HepG2 (cell line): ENCODE results near the gene NSUN6. TPM values are rescaled to one million over a fixed set of nuclear protein-coding genes. Genes with fewer than 3 reads are reported as not detected.

Experiments
- ATAC-seq: fragments of 200-7000 bp; cut with Tn5 transposase; 3 replicates; pipeline ENCODE4 v1.9.1; 2020; ENCODE audit warnings: mild to moderate bottlenecking, moderate library complexity
- BruUV-seq: library from RNA; stranded (reverse); fragments of 400-500 nt; replicated peaks from 2 replicates; lab custom pipeline; 2021; lab: Mats Ljungman, UMichigan
- CTCF ChIA-PET: fragments of 300-600 bp; formaldehyde crosslinking; extraction: SDS; loops from one replicate; lab custom pipeline; 2021; ENCODE audit warnings: low total read pairs, inconsistent platforms, low intra/inter-chr PET ratio; lab: Yijun Ruan, JAX
- POLR2A ChIA-PET: fragments of 350-600 bp; sonication (Branson Sonifier 250); formaldehyde crosslinking; loops from one replicate; lab custom pipeline; 2020; ENCODE audit warnings: antibody characterized with exemption, inconsistent platforms; lab: Yijun Ruan, JAX
- DNase-seq: peaks from one replicate; pipeline ENCODE4 v3.0.0-alpha.2; 2015; ENCODE audit warnings: low spot score
- FAIRE-seq: peaks from 3 replicates; lab custom pipeline; 2011; peaks lifted over from hg19 to GRCh38; lab: Jason Lieb, UNC
- H2AFZ ChIP-seq: one replicate; pipeline ENCODE4 v1.6.1; 2011; ENCODE audit warnings: low read length, inconsistent platforms
- H3K27ac ChIP-seq: fragments of 300-600 bp; 3 replicates; pipeline ENCODE4 v1.8.0; 2011; ENCODE audit warnings: mixed run types, mild to moderate bottlenecking, mixed read lengths, low read length, inconsistent platforms; ENCODE audit not compliant: insufficient read depth; ENCODE audit errors: extremely low read length
- H3K27me3 ChIP-seq, 2 experiments: fragments of 200-600 bp in 1 of 2; 2 replicates in 1 of 2; 3 replicates in 1 of 2; pipeline versions ENCODE4 v1.6.0 to v1.8.0; 2011; ENCODE audit warnings: low read length in 2 of 2, mild to moderate bottlenecking in 2 of 2, moderate library complexity in 2 of 2, inconsistent platforms in 1 of 2; ENCODE audit not compliant: insufficient read depth in 2 of 2, control insufficient read depth in 1 of 2
- H3K36me3 ChIP-seq, 2 experiments: fragments of 200-600 bp in 1 of 2; replicated peaks in 1 of 2; 2 replicates in 1 of 2; 3 replicates in 1 of 2; pipeline versions ENCODE4 v1.5.1 to v1.8.0; 2011; ENCODE audit warnings: low read length in 2 of 2, inconsistent platforms in 1 of 2; ENCODE audit not compliant: insufficient read depth in 2 of 2, control insufficient read depth in 1 of 2
- H3K4me1 ChIP-seq: 2 replicates; pipeline ENCODE4 v1.5.1; 2012; ENCODE audit warnings: low read length, inconsistent platforms; ENCODE audit not compliant: insufficient read depth
- H3K4me2 ChIP-seq: 2 replicates; pipeline ENCODE4 v1.6.0; 2011; ENCODE audit warnings: low read depth, low read length, inconsistent platforms
- H3K4me3 ChIP-seq, 3 experiments: fragments of 200-600 bp in 1 of 3; sonication (generic), shearing (Covaris generic) in 1 of 3; replicated peaks in 1 of 3; 2 replicates each; pipeline ENCODE4 v1.5.1; 2011 to 2016; ENCODE audit warnings: low read length in 3 of 3, inconsistent platforms in 2 of 3, low read depth in 2 of 3, mild to moderate bottlenecking in 2 of 3, control low read depth in 1 of 3, mixed read lengths in 1 of 3; ENCODE audit not compliant: insufficient read depth in 1 of 3
- H3K79me2 ChIP-seq: one replicate; pipeline ENCODE4 v1.6.1; 2011; ENCODE audit warnings: low read length, inconsistent platforms; ENCODE audit not compliant: insufficient read depth
- H3K9ac ChIP-seq: 2 replicates; pipeline ENCODE4 v1.6.0; 2011; ENCODE audit warnings: mild to moderate bottlenecking, low read depth, low read length, inconsistent platforms; ENCODE audit not compliant: insufficient read depth
- H3K9me3 ChIP-seq: 2 replicates; pipeline ENCODE4 v1.5.1; 2012; ENCODE audit warnings: mild to moderate bottlenecking, low read length
- H4K20me1 ChIP-seq: 2 replicates; pipeline ENCODE4 v1.6.0; 2011; ENCODE audit warnings: inconsistent platforms, mild to moderate bottlenecking, low read length, moderate library complexity; ENCODE audit not compliant: insufficient read depth
- ARHGAP35 ChIP-seq: sonication (generic); formaldehyde crosslinking; IDR thresholded peaks from 2 replicates; pipeline ENCODE4 v1.9.0; 2022; ENCODE audit warnings: mild to moderate bottlenecking, inconsistent platforms, moderate library complexity, missing genetic modification reagents, borderline replicate concordance
- FOSL2 ChIP-seq: sonication (generic); formaldehyde crosslinking; IDR thresholded peaks from 2 replicates; pipeline ENCODE4 v1.4.0; 2020; ENCODE audit warnings: missing genetic modification reagents
- LCORL ChIP-seq, 2 experiments: fragments of 450-650 bp in 1 of 2; sonication (generic) in 1 of 2; formaldehyde crosslinking in 1 of 2; IDR thresholded peaks; 2 replicates each; pipeline versions ENCODE4 v1.5.0 to v1.6.1; 2017 to 2020; ENCODE audit warnings: antibody characterized with exemption in 1 of 2, missing genetic modification reagents in 1 of 2
- MEIS1 ChIP-seq: sonication (generic); formaldehyde crosslinking; IDR thresholded peaks from 2 replicates; pipeline ENCODE4 v1.9.0; 2021; ENCODE audit warnings: mild to moderate bottlenecking, missing genetic modification reagents, moderate library complexity, borderline replicate concordance
- NFIC ChIP-seq: IDR thresholded peaks from 2 replicates; pipeline ENCODE4 v1.6.1; 2012; ENCODE audit warnings: mild to moderate bottlenecking, low read length, inconsistent platforms
- SMAD3 ChIP-seq: sonication (generic); formaldehyde crosslinking; IDR thresholded peaks from 2 replicates; pipeline ENCODE4 v1.4.0; 2020; ENCODE audit warnings: missing genetic modification reagents
- SUZ12 ChIP-seq: fragments of 150-350 bp; IDR thresholded peaks from 2 replicates; pipeline ENCODE4 v1.6.1; 2014; ENCODE audit warnings: low read depth, low read length
- ZFX ChIP-seq: sonication (generic); formaldehyde crosslinking; IDR thresholded peaks from 2 replicates; pipeline ENCODE4 v1.4.0; 2020; ENCODE audit warnings: mild to moderate bottlenecking, low read depth, missing genetic modification reagents, moderate library complexity
- WGBS: methylation state at CpG from one replicate; pipeline ENCODE4 v1.1.6; 2017; ENCODE audit warnings: low lambda C conversion rate; 5-methylcytosine and 5-hydroxymethylcytosine counted together
- in situ Hi-C: cut with HindIII; loops from 2 replicates; pipeline ENCODE4 v1.10.0; 2017; ENCODE audit warnings: low pct_unique_long_range_greater_than_20kb; ENCODE audit not compliant: extremely low pct_ligation_motif_present
- intact Hi-C: fragments of 100-400 bp; cut with micrococcal nuclease; formaldehyde crosslinking; loops from one replicate; pipeline ENCODE4 v1.10.0; 2022; ENCODE audit not compliant: unreplicated experiment
- polyA plus RNA-seq, 8 experiments: library from polyadenylated mRNA; depleted of rRNA in 3 of 8; stranded (reverse) in 7 of 8; unstranded in 1 of 8; fragments of >200 nt; fragmentation: Illumina TruSeq in 4 of 8; extraction: Trizol in 4 of 8; gene quantifications; 2 replicates each; pipeline versions ENCODE4 v1.2.1 to v1.2.3, GENCODE V29; 2011 to 2016; ENCODE audit warnings: low read depth in 4 of 8, missing spikeins in 1 of 8, mixed read lengths in 1 of 8; ENCODE audit not compliant: insufficient read depth in 1 of 8
- total RNA-seq, 5 experiments: library from RNA; depleted of rRNA; stranded (reverse); fragments of >200 nt; fragmentation: Illumina TruSeq; extraction: Trizol; gene quantifications; 2 replicates each; pipeline ENCODE4 v1.2.3, GENCODE V29; 2016; ENCODE audit warnings: low read depth in 1 of 5
- TF ChIP-seq, protein P1 (sequence below): IDR thresholded peaks from 2 replicates; pipeline ENCODE4 v1.6.1; 2016; ENCODE audit warnings: missing compliant biosample characterization, missing genetic modification reagents, borderline replicate concordance

Gene NSUN6
- total and polyA plus RNA-seq, 2 of the 13 experiments (the other 11 are each of a cell fraction or from before 2014, with no cell fraction given): 17.2 to 19.3 TPM

DNA sequence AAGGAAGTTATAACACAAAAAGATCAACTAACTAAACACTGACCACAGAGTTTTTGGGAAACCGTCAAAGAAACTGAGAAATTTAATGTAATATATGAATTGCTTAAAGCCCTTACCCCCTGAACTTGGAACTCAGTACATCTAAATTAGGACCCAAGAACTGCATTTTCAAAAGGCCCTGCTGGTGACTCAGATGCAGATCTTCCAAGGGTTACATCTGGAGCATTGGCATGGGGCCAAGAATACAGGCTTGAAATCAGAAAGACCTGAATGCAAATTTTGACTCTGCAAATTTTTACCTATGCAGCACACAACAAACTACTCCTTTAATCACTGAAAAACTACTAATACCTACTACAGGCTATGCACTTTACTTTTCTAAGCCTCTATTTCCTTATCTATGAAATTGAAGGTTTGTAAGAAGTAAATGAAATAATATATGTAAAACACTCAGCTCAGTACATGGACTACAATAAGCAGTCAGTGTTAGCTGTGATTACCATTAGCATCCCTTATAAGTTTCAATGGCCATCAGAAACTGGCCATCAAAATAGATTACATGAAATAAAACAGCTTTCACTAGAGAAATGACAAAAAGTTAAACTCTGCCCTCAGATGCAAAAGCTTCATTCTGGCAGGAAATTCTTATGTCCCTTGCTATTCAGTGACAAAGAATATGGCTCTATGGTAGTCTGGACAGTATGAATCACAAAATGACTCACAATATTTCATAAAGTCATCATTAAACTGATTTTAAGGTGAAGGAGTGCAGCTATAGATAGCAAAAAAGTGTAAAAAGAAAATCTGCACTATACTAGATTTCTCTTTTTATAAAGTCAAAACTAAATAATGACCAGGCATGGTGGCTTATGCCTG, 43.6 kb downstream of the NSUN6 start:
- intact Hi-C loops: loop anchor here (10.0 kb wide), 1 partner anchor 1417 kb away; no protein-coding TSS in a partner anchor
- Histone ChIP-seq H3K9me3 (no peaks in the 10 kb centered on the region), H3K4me2 (no peak overlapping the region), H4K20me1 (no peaks in the 10 kb centered on the region), H3K36me3 (peaks cover 1 to 4% of the 10 kb centered on the region in 2 experiments; a peak in 3 of 5 replicates), H3K4me1 (peaks cover 63% of the 10 kb centered on the region), H3K27ac (no peak overlapping the region), H2AFZ (no peak overlapping the region), H3K79me2 (no peaks in the 10 kb centered on the region), H3K27me3 (no peaks in the 10 kb centered on the region), H3K9ac (no peak overlapping the region), H3K4me3 (no peak overlapping the region)
- no peak for FAIRE-seq
- DNase-seq: peak; percentile 37
- ATAC-seq: no peak
- TF ChIP-seq, protein P1, sequence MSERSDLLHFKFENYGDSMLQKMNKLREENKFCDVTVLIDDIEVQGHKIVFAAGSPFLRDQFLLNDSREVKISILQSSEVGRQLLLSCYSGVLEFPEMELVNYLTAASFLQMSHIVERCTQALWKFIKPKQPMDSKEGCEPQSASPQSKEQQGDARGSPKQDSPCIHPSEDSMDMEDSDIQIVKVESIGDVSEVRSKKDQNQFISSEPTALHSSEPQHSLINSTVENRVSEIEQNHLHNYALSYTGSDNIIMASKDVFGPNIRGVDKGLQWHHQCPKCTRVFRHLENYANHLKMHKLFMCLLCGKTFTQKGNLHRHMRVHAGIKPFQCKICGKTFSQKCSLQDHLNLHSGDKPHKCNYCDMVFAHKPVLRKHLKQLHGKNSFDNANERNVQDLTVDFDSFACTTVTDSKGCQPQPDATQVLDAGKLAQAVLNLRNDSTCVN: no peak
- TF ChIP-seq NFIC: peak; percentile 56; the same call in 1 of the 2 replicates
- TF ChIP-seq SMAD3 (CRISPR knock-in tag): no peak
- TF ChIP-seq SUZ12: no peak
- TF ChIP-seq FOSL2 (CRISPR knock-in tag): peak; percentile 52
- no peak for TF ChIP-seq ZFX (CRISPR knock-in tag)
- TF ChIP-seq MEIS1: no peak
- TF ChIP-seq LCORL (IDR thresholded peaks at IDR 0.05): peak; percentile 46; the same call in 1 of the 2 replicates
- TF ChIP-seq LCORL (CRISPR knock-in tag; IDR thresholded peaks at IDR 0.05): no peak
- no peak for TF ChIP-seq ARHGAP35
- BruUV-seq: no TSS peak
- in situ Hi-C loops: no loop called here
- ChIA-PET CTCF (no interaction called here), POLR2A (interaction anchor here (1.1 to 1.7 kb wide), 2 partner anchors 20 to 51 kb away, joined by 4 to 7 read pairs; partner anchors contain the start of gene ARL5B)
- 79% methylated on average over 1 of the region's 1 CpG for WGBS
